ENCODE measurements around the gene EZR.

DNA sequence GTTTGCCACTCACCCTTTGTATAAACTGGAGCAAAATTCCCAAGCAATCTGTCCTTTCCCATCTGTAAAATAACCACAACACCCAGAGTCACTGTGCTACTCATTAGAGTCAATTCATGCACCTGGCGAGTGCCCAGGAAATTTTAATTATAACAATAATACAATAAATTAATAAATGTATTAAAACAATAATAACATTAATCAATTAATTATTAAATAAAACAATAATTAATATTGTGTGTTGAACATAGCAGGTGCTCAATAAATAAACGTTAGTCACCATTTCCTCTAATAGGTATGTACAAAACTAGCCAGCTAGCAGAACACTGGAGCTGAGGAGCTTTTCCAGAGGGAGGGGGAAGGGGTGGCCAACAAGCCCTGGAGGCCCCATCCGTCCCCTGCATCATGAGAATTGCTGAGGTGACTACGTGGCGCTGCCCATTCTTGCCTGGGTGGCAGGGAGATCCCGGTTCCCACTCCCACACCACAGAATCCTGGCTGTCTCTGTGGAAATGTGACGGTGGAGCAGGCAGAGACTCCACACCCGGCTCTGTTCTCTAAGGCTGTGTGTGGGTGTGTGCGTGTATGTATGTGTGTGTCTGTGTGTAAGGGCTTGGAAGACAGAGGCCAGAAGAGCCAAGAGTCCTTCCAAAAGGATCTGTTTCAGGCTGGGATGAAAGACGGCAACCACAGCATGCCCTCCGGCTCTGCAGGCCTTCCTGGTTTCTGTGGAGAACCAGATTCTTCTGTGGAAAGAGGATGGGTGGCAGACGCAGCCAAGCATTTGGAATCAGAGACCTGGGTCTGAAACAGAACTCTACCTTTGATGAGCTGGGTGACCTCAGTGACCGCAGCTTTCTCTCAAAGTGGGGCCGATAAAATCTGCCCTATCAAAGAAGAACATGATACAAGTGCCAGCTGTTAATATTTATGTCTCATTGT lies 18.8 kb upstream of the EZR start:
- TF ChIP-seq, protein P1, sequence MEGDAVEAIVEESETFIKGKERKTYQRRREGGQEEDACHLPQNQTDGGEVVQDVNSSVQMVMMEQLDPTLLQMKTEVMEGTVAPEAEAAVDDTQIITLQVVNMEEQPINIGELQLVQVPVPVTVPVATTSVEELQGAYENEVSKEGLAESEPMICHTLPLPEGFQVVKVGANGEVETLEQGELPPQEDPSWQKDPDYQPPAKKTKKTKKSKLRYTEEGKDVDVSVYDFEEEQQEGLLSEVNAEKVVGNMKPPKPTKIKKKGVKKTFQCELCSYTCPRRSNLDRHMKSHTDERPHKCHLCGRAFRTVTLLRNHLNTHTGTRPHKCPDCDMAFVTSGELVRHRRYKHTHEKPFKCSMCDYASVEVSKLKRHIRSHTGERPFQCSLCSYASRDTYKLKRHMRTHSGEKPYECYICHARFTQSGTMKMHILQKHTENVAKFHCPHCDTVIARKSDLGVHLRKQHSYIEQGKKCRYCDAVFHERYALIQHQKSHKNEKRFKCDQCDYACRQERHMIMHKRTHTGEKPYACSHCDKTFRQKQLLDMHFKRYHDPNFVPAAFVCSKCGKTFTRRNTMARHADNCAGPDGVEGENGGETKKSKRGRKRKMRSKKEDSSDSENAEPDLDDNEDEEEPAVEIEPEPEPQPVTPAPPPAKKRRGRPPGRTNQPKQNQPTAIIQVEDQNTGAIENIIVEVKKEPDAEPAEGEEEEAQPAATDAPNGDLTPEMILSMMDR (IDR thresholded peaks at IDR 0.05) = no peak
- no peak for TF ChIP-seq POLR2A (IDR thresholded peaks at IDR 0.05)

Measured in Peyer's patch (tissue), 4 donors.